ENCODE measurements around the gene TMEM18.

DNA sequence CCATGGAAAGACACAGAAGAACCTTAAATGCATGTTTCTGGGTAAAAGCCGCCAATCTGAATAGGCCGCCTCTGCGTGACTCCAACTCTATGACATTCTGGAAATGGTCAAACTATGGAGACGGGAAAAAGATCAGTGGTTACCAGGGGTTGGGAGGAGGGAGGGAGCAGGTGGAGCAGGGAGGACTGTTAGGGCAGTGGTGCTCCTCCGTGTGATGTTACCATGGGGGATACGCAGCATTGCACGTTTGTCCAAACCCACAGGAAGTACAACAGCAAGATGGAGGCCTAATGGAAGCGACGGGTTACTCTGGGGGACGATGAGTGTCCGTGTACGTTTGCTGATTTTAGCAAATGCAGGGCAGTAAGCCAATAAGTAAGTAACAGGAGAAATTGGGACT is 17.2 kb downstream of the TMEM18 start:
- TF ChIP-seq, protein P1, sequence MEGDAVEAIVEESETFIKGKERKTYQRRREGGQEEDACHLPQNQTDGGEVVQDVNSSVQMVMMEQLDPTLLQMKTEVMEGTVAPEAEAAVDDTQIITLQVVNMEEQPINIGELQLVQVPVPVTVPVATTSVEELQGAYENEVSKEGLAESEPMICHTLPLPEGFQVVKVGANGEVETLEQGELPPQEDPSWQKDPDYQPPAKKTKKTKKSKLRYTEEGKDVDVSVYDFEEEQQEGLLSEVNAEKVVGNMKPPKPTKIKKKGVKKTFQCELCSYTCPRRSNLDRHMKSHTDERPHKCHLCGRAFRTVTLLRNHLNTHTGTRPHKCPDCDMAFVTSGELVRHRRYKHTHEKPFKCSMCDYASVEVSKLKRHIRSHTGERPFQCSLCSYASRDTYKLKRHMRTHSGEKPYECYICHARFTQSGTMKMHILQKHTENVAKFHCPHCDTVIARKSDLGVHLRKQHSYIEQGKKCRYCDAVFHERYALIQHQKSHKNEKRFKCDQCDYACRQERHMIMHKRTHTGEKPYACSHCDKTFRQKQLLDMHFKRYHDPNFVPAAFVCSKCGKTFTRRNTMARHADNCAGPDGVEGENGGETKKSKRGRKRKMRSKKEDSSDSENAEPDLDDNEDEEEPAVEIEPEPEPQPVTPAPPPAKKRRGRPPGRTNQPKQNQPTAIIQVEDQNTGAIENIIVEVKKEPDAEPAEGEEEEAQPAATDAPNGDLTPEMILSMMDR (conservative IDR thresholded peaks at IDR 0.05 in 1 of 2, IDR thresholded peaks at IDR 0.05 in 1 of 2; ENCODE audit: extremely low read depth in 1 of 2, insufficient read depth in 1 of 2, low read depth in 1 of 2, low read length in 2 of 2) = no peak
- no peak for TF ChIP-seq EZH2 (IDR thresholded peaks at IDR 0.05; ENCODE audit: borderline replicate concordance, low read length)

Data from mammary epithelial cell (primary cell).